OCI-LY1 (cell line): Measurements from ENCODE around the gene SFSWAP.

Source experiments
- EZH2 ChIP-seq: fragments of 200-600 bp; sonication (generic), shearing (Covaris generic); IDR thresholded peaks from 2 replicates; pipeline ENCODE4 v1.8.0; 2017; ENCODE audit warnings: borderline replicate concordance, mixed run types, mild to moderate bottlenecking, antibody characterized with exemption, low read length, moderate library complexity, mixed read lengths
- TF ChIP-seq, protein P1 (sequence below): fragments of 200-600 bp; sonication (generic), shearing (Covaris generic); IDR thresholded peaks from 2 replicates; pipeline ENCODE4 v1.5.1; 2017; ENCODE audit warnings: mild to moderate bottlenecking, antibody characterized with exemption, low read length, moderate library complexity, mixed read lengths

- TF ChIP-seq, protein P1, sequence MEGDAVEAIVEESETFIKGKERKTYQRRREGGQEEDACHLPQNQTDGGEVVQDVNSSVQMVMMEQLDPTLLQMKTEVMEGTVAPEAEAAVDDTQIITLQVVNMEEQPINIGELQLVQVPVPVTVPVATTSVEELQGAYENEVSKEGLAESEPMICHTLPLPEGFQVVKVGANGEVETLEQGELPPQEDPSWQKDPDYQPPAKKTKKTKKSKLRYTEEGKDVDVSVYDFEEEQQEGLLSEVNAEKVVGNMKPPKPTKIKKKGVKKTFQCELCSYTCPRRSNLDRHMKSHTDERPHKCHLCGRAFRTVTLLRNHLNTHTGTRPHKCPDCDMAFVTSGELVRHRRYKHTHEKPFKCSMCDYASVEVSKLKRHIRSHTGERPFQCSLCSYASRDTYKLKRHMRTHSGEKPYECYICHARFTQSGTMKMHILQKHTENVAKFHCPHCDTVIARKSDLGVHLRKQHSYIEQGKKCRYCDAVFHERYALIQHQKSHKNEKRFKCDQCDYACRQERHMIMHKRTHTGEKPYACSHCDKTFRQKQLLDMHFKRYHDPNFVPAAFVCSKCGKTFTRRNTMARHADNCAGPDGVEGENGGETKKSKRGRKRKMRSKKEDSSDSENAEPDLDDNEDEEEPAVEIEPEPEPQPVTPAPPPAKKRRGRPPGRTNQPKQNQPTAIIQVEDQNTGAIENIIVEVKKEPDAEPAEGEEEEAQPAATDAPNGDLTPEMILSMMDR = peak; percentile 53
- TF ChIP-seq EZH2 = no peak
Observed at GRCh38 chr12:131755305-131756113, 44.6 kb downstream of the SFSWAP start.
